Type B pancreatic cell (in vitro differentiated cells): ENCODE data around the gene PAPPA2. TPM values are rescaled to one million over a fixed set of nuclear protein-coding genes. Genes with fewer than 3 reads are reported as not detected.

ENCODE experiments used
- DNase-seq: peaks from one replicate; pipeline ENCODE4 v3.0.0; 2021; ENCODE audit warnings: mixed read lengths; ENCODE audit not compliant: unreplicated experiment; ENCODE audit errors: extremely low spot score
- H3K27ac Mint-ChIP-seq: 2 replicates; pipeline ENCODE4 v1.8.0; 2021; ENCODE audit warnings: mild to moderate bottlenecking, mixed read lengths
- H3K27me3 Mint-ChIP-seq: 2 replicates; pipeline ENCODE4 v1.8.0; 2021; ENCODE audit warnings: mixed read lengths
- H3K36me3 Mint-ChIP-seq: 2 replicates; pipeline ENCODE4 v1.8.0; 2021; ENCODE audit warnings: mixed read lengths
- H3K4me1 Mint-ChIP-seq: one replicate; pipeline ENCODE4 v1.8.0; 2021; ENCODE audit warnings: mixed read lengths; ENCODE audit not compliant: unreplicated experiment
- H3K4me3 Mint-ChIP-seq: 2 replicates; pipeline ENCODE4 v1.8.0; 2021; ENCODE audit warnings: mild to moderate bottlenecking, mixed read lengths
- H3K9me3 Mint-ChIP-seq: 2 replicates; pipeline ENCODE4 v1.8.0; 2021; ENCODE audit warnings: mixed read lengths
- CTCF ChIP-seq: fragments of 200-600 bp; sonication (generic); conservative IDR thresholded peaks from 2 replicates; pipeline ENCODE4 v1.5.0; 2021; ENCODE audit warnings: antibody characterized with exemption, mild to moderate bottlenecking
- total RNA-seq: library from RNA; stranded (reverse); gene quantifications from 2 replicates; pipeline ENCODE4 v1.2.1, GENCODE V29; 2021; ENCODE audit warnings: low replicate concordance

PAPPA2 gene
- total RNA-seq, 1 donor from 2014 or later: 0.87 TPM

GRCh38 chr1:176829261-176829660 lies 366.3 kb downstream of the PAPPA2 start:
- H3K27ac Mint-ChIP-seq: no peak overlapping the region
- H3K4me1 Mint-ChIP-seq: peaks cover 5% of the 10 kb centered on the region
- no peaks in the 10 kb centered on the region for H3K36me3 Mint-ChIP-seq
- no peaks in the 10 kb centered on the region for H3K9me3 Mint-ChIP-seq
- no peak for DNase-seq
- no peak overlapping the region for H3K4me3 Mint-ChIP-seq
- no peak for TF ChIP-seq CTCF
- H3K27me3 Mint-ChIP-seq: no peaks in the 10 kb centered on the region

- peaks cover 4% of the 10 kb centered on the region for H3K4me1 Mint-ChIP-seq
- H3K27ac Mint-ChIP-seq: no peak overlapping the region
- DNase-seq: no peak
- TF ChIP-seq CTCF: no peak
- H3K27me3 Mint-ChIP-seq: no peaks in the 10 kb centered on the region
- H3K9me3 Mint-ChIP-seq: no peaks in the 10 kb centered on the region
- H3K36me3 Mint-ChIP-seq: no peaks in the 10 kb centered on the region
- H3K4me3 Mint-ChIP-seq: no peak overlapping the region
Measured at GRCh38 chr1:176831150-176831549, 368.2 kb downstream of the PAPPA2 start.

GRCh38 chr1:176837708-176838107 lies 374.7 kb downstream of the PAPPA2 start:
- no peak for DNase-seq
- no peaks in the 10 kb centered on the region for H3K27me3 Mint-ChIP-seq
- H3K36me3 Mint-ChIP-seq: no peaks in the 10 kb centered on the region
- no peak overlapping the region for H3K27ac Mint-ChIP-seq
- no peaks in the 10 kb centered on the region for H3K4me1 Mint-ChIP-seq
- no peak for TF ChIP-seq CTCF
- H3K9me3 Mint-ChIP-seq: no peaks in the 10 kb centered on the region
- no peak overlapping the region for H3K4me3 Mint-ChIP-seq

GRCh38 chr1:176838276-176838995 lies 375.5 kb downstream of the PAPPA2 start:
- H3K4me3 Mint-ChIP-seq: no peak overlapping the region

GRCh38 chr1:176839216-176839615 lies 376.2 kb downstream of the PAPPA2 start:
- Mint-ChIP-seq H3K36me3 (no peaks in the 10 kb centered on the region), H3K4me3 (no peak overlapping the region), H3K27ac (no peak overlapping the region), H3K9me3 (no peaks in the 10 kb centered on the region), H3K4me1 (peaks cover 3% of the 10 kb centered on the region), H3K27me3 (no peaks in the 10 kb centered on the region)
- TF ChIP-seq CTCF: no peak
- no peak for DNase-seq

More at GRCh38 chr1:176838276-176838995, 375.5 kb downstream of the PAPPA2 start:
- Mint-ChIP-seq H3K9me3 (no peaks in the 10 kb centered on the region), H3K27me3 (no peaks in the 10 kb centered on the region), H3K4me1 (no peaks in the 10 kb centered on the region), H3K27ac (no peak overlapping the region), H3K36me3 (no peaks in the 10 kb centered on the region)
- no peak for DNase-seq
- no peak for TF ChIP-seq CTCF
